Transverse colon (tissue), 4 donors: ENCODE results near the gene NR3C2. TPM values are rescaled to one million over a fixed set of nuclear protein-coding genes. Genes with fewer than 3 reads are reported as not detected.

Experiments used
- DNase-seq: peaks from one replicate; pipeline ENCODE4 v3.0.0-alpha.2; 2019
- H3K27ac ChIP-seq, 4 donors: fragments of 200-600 bp; sonication (generic); 2 replicates each; pipeline ENCODE4 v1.5.1; 2016 to 2018; ENCODE audit warnings: inconsistent platforms in 4 of 4
- H3K27me3 ChIP-seq: fragments of 200-600 bp; sonication (generic); 2 replicates; pipeline ENCODE4 v1.5.1; 2017; ENCODE audit warnings: inconsistent platforms
- H3K36me3 ChIP-seq, 4 donors: fragments of 200-600 bp; sonication (generic); 2 replicates each; pipeline ENCODE4 v1.5.1; 2017 to 2019; ENCODE audit warnings: inconsistent platforms in 4 of 4
- H3K4me1 ChIP-seq, 4 donors: fragments of 200-600 bp; sonication (generic); 2 replicates each; pipeline ENCODE4 v1.5.1; 2017 to 2020; ENCODE audit warnings: inconsistent platforms in 4 of 4
- H3K4me3 ChIP-seq, 4 donors: fragments of 200-600 bp; sonication (generic); 1 replicate in 1 of 4; 2 replicates in 3 of 4; pipeline versions ENCODE4 v1.5.1 to v1.6.1; 2017 to 2019; ENCODE audit warnings: inconsistent platforms in 4 of 4
- H3K9me3 ChIP-seq, 2 donors: fragments of 200-600 bp; sonication (generic); 2 replicates each; pipeline ENCODE4 v1.5.1; 2017 to 2019; ENCODE audit warnings: inconsistent platforms in 2 of 2
- EP300 ChIP-seq: sonication (generic); formaldehyde crosslinking; IDR thresholded peaks from one replicate; pipeline ENCODE4 v1.6.1; 2017; ENCODE audit warnings: antibody characterized with exemption, low read depth
- POLR2A ChIP-seq: fragments of 450-650 bp; IDR thresholded peaks from one replicate; pipeline ENCODE4 v1.6.1; 2016; ENCODE audit warnings: antibody characterized with exemption, mild to moderate bottlenecking, moderate library complexity
- POLR2AphosphoS5 ChIP-seq, 3 donors: sonication (generic); formaldehyde crosslinking; IDR thresholded peaks; one replicate each; pipeline ENCODE4 v1.6.1; 2016; ENCODE audit warnings: antibody characterized with exemption in 3 of 3
- WGBS, 2 donors: methylation state at CpG; one replicate each; pipeline ENCODE4 v1.1.5; 2018; ENCODE audit warnings: low coverage in 1 of 2; 5-methylcytosine and 5-hydroxymethylcytosine counted together
- in situ Hi-C, 4 donors: fragments of 200-750 bp; cut with MboI; loops; one replicate each; pipeline versions ENCODE4 v1.15.0 to v1.15.1; 2017; ENCODE audit warnings: low sequenced_read_pairs in 3 of 4, low pct_ligation_motif_present in 1 of 4, low pct_unique_long_range_greater_than_20kb in 1 of 4
- intact Hi-C: fragments of 100-400 bp; cut with DNase I; formaldehyde crosslinking; loops from one replicate; pipeline ENCODE4 v1.15.1; 2023; ENCODE audit warnings: low total_unique reads
- total RNA-seq, 4 donors: library from RNA; depleted of rRNA; stranded (reverse); fragments of >200 nt; gene quantifications; one replicate each; pipeline ENCODE4 v1.1.0, GENCODE V29; 2016
- TF ChIP-seq, protein P1 (sequence below), 5 experiments: fragments of 200-600 bp in 3 of 5; fragments of 450-650 bp in 2 of 5; sonication (generic) in 3 of 5; IDR thresholded peaks; 1 replicate in 2 of 5; 2 replicates in 3 of 5; pipeline ENCODE4 v1.5.1; 2016 to 2017; ENCODE audit warnings: antibody characterized with exemption in 5 of 5, inconsistent platforms in 3 of 5, mild to moderate bottlenecking in 2 of 5, moderate library complexity in 1 of 5

Gene NR3C2
- total RNA-seq, 4 donors from 2014 or later, result 55.5 to 147 (median 125) TPM

DNA sequence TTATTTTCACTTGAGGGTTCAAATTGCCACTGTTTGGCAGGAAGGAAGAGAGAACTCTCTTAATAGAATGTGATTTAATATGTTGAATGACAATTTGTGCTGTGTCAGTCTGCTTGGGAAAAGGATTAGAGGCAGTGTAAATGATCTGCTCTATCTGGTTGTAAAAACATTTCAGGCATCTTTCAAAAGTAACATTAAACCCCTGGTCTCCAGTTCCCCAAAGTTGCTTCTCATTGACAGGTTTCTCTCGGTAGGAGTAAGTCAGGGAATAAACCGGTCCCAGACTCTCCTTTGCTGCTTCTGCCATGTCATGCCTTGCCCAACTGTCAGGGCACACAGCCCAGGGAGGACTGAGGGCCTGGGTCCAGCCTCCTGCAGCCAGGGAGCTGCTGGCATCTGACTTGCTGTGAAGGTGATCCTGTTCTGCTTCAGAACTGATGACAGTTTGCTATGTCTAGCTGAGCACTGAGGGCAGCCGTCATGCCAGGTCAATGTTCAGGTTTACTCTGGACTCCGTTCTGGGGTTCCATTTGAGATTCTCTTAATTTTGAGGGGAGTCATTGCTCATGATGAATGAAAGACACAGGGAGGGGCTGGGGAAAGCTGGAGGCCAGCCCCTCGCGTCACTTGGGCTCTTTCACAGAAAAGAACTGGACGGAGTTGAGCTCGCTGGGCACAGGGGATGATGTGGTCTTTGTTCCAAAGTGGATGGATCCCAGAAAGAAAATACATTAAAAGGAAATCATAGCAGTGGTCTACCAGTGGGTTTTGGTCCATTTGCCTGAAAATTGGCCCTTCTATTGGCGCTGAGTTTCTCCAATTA lies 397.9 kb downstream of the NR3C2 start:
- no peak for DNase-seq
- Histone ChIP-seq H3K36me3 (no peaks in the 10 kb centered on the region), H3K27me3 (no peaks in the 10 kb centered on the region), H3K27ac (no peak overlapping the region), H3K9me3 (no peaks in the 10 kb centered on the region), H3K4me1 (peaks cover 4 to 18% (median 15%) of the 10 kb centered on the region in 4 donors), H3K4me3 (no peak overlapping the region)
- no peak for TF ChIP-seq EP300
- TF ChIP-seq, protein P1, sequence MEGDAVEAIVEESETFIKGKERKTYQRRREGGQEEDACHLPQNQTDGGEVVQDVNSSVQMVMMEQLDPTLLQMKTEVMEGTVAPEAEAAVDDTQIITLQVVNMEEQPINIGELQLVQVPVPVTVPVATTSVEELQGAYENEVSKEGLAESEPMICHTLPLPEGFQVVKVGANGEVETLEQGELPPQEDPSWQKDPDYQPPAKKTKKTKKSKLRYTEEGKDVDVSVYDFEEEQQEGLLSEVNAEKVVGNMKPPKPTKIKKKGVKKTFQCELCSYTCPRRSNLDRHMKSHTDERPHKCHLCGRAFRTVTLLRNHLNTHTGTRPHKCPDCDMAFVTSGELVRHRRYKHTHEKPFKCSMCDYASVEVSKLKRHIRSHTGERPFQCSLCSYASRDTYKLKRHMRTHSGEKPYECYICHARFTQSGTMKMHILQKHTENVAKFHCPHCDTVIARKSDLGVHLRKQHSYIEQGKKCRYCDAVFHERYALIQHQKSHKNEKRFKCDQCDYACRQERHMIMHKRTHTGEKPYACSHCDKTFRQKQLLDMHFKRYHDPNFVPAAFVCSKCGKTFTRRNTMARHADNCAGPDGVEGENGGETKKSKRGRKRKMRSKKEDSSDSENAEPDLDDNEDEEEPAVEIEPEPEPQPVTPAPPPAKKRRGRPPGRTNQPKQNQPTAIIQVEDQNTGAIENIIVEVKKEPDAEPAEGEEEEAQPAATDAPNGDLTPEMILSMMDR (IDR thresholded peaks at IDR 0.05), result no peak
- no peak for TF ChIP-seq POLR2AphosphoS5 (IDR thresholded peaks at IDR 0.05)
- TF ChIP-seq POLR2A, result no peak
- in situ Hi-C loops (no loop called here), intact Hi-C loops (no loop called here)
- 83 to 90% methylated on average over 2 to 9 of the region's 9 CpGs for WGBS, 2 donors

DNA sequence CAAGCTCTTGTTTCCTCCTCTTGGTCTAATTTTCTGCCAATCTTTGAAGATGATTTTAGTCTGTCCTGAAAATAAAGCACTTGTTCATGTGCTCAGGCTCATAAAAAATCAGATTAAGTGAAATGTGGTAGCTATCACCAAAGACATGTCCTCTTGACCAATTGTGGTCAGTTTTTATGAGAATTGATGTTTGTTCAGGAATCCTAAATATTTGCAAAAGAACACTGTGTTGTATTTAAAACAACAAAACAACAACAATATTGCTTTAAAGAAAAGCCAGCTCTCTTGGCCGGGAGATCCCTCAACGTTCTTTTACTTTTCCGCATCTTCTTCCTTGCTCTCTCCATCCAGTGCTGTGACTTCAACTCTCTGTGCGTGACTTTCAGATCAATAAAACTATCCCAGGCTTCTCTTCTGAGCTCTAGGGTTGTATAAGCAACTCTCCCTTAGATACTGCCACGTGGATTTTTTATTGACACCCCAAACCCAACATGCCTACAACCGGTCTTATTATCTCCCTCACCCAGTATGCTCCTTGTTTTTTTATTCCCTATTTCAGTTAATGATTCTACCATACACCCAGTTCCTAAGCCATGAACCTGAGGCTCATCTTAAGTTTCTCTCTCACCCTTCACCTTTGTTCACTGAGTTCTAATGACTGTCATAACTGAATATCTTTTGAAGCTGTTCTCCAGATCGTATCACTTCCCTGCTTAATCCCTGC lies 400.4 kb downstream of the NR3C2 start:
- no peaks in the 10 kb centered on the region for H3K9me3 ChIP-seq
- H3K27ac ChIP-seq, result no peak overlapping the region
- H3K4me1 ChIP-seq, result peaks cover 4 to 18% (median 15%) of the 10 kb centered on the region in 4 donors
- intact Hi-C loops (no loop called here), in situ Hi-C loops (no loop called here)
- WGBS, 2 donors, result 55 to 58% methylated on average over 7 of the region's 7 CpGs
- DNase-seq, result no peak
- no peak for TF ChIP-seq EP300
- TF ChIP-seq, protein P1 (IDR thresholded peaks at IDR 0.05), result no peak
- no peak for TF ChIP-seq POLR2A
- TF ChIP-seq POLR2AphosphoS5 (IDR thresholded peaks at IDR 0.05), result no peak
- H3K27me3 ChIP-seq, result no peaks in the 10 kb centered on the region
- no peak overlapping the region for H3K4me3 ChIP-seq
- H3K36me3 ChIP-seq, result no peaks in the 10 kb centered on the region

DNA sequence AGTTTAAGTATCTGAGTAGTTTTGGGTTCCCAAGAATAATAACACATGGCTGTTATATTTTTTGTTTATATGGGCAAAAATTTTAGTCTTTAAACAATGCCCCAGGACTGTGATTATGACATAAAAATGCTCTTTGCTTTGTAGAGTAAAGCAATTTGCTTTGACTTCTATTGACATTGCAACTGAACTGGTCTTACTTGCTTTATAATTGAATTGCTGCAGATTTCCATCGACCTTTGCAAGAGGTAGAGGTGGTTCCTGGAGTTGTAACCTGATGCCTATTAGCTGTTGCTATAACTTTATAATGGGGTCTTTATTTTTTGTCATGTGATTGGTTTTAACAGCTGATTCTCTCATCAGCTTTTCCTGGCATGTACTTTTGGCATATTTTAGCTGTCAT lies 407.4 kb downstream of the NR3C2 start:
- 24 to 25% methylated on average over 1 of the region's 1 CpG for WGBS, 2 donors
- Histone ChIP-seq H3K27me3 (no peaks in the 10 kb centered on the region), H3K36me3 (no peaks in the 10 kb centered on the region), H3K4me3 (no peak overlapping the region), H3K27ac (no peak overlapping the region), H3K9me3 (no peaks in the 10 kb centered on the region), H3K4me1 (peaks cover 9 to 22% (median 16%) of the 10 kb centered on the region in 4 donors)
- in situ Hi-C loops (no loop called here), intact Hi-C loops (no loop called here)
- TF ChIP-seq POLR2A (no peak), EP300 (no peak), POLR2AphosphoS5 (IDR thresholded peaks at IDR 0.05) (no peak)
- TF ChIP-seq, protein P1 (IDR thresholded peaks at IDR 0.05), result no peak
- DNase-seq, result no peak

DNA sequence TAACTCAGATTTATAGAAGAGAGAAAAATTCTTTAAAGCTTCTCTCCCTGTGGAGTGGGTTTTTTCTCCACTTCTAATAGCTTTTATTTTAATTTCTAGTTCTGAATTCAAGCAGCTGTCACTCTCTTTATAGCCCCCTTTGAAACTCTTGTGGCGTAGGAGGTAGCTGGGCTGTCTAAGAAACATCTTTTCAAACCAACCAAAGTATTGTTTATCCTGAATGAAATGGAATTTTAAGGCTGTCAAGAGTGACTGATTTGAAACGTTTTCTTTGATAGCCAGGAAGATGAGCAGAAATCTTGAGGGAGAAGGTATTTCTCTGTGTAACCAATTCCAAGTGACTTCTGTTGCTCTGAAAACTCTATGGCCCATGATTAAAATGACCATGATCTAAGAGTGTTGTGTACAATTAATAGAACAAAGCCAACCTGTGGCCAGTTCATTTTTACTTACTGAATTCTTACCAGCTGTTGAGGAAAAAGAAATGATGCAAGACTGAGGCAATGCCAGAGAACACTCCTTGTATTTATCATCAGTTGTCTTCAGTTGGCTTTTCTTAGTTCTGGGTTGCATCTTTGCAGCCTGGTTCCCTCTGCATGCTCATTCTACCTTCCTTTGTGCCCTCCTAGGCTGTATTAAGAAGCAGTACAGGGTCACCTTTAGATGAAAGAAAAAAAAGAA lies 411.9 kb downstream of the NR3C2 start:
- no peak overlapping the region for H3K4me3 ChIP-seq
- in situ Hi-C loops, result no loop called here
- no peaks in the 10 kb centered on the region for H3K36me3 ChIP-seq
- H3K9me3 ChIP-seq, result no peaks in the 10 kb centered on the region
- DNase-seq, result no peak
- no peak for TF ChIP-seq POLR2A
- TF ChIP-seq POLR2AphosphoS5 (IDR thresholded peaks at IDR 0.05), result peak in 1 of 3 donors; percentile 26
- no peak overlapping the region for H3K27ac ChIP-seq
- 77 to 100% methylated on average over 1 to 2 of the region's 2 CpGs for WGBS, 2 donors
- intact Hi-C loops, result no loop called here
- H3K4me1 ChIP-seq, result peaks cover 9 to 19% (median 15%) of the 10 kb centered on the region in 4 donors
- H3K27me3 ChIP-seq, result no peaks in the 10 kb centered on the region
